MCF 10A (cell line): ENCODE results near the gene NTMT2. TPM values are rescaled to one million over a fixed set of nuclear protein-coding genes. Genes with fewer than 3 reads are reported as not detected.

Experiments
- BruUV-seq: library from RNA; stranded (reverse); fragments of 400-500 nt; replicated peaks from 2 replicates; lab custom pipeline; 2021; lab: Mats Ljungman, UMichigan
- CTCF ChIA-PET: fragments of 300-600 bp; sonication (Branson Sonifier 250); formaldehyde crosslinking; extraction: SDS; loops from one replicate; lab custom pipeline; 2021; ENCODE audit warnings: antibody characterized with exemption, inconsistent platforms; lab: Yijun Ruan, JAX
- POLR2A ChIA-PET: fragments of 300-600, 350-650 bp; sonication (Branson Sonifier 250); formaldehyde crosslinking; extraction: SDS; loops from one replicate; lab custom pipeline; 2020; ENCODE audit warnings: antibody characterized with exemption, inconsistent platforms; lab: Yijun Ruan, JAX
- DNase-seq: peaks from one replicate; pipeline ENCODE4 v3.0.0-alpha.2; 2018; ENCODE audit not compliant: unreplicated experiment
- H3K27ac Mint-ChIP-seq: one replicate; pipeline ENCODE4 v1.8.0; 2022; ENCODE audit warnings: mild to moderate bottlenecking, low read depth, mixed read lengths; ENCODE audit not compliant: unreplicated experiment
- H3K27me3 Mint-ChIP-seq: one replicate; pipeline ENCODE4 v1.8.0; 2022; ENCODE audit warnings: mixed read lengths; ENCODE audit not compliant: insufficient read depth, unreplicated experiment
- H3K36me3 Mint-ChIP-seq: one replicate; pipeline ENCODE4 v1.8.0; 2022; ENCODE audit warnings: mild to moderate bottlenecking, moderate library complexity, mixed read lengths; ENCODE audit not compliant: insufficient read depth, unreplicated experiment
- H3K4me1 Mint-ChIP-seq: one replicate; pipeline ENCODE4 v1.8.0; 2022; ENCODE audit warnings: mixed read lengths; ENCODE audit not compliant: insufficient read depth, unreplicated experiment
- H3K4me3 Mint-ChIP-seq: one replicate; pipeline ENCODE4 v1.8.0; 2022; ENCODE audit warnings: mild to moderate bottlenecking, moderate library complexity, mixed read lengths; ENCODE audit not compliant: unreplicated experiment
- H3K9me3 Mint-ChIP-seq: one replicate; pipeline ENCODE4 v1.8.0; 2022; ENCODE audit warnings: mixed read lengths; ENCODE audit not compliant: unreplicated experiment
- CTCF ChIP-seq: fragments of 200-600 bp; IDR thresholded peaks from one replicate; pipeline ENCODE4 v1.8.0; 2022; ENCODE audit warnings: antibody characterized with exemption, mild to moderate bottlenecking; ENCODE audit not compliant: unreplicated experiment
- intact Hi-C: fragments of 100-400 bp; cut with micrococcal nuclease; formaldehyde crosslinking; loops from 2 replicates; pipeline ENCODE4 v1.14.1; 2022
- total RNA-seq: library from RNA; stranded (reverse); gene quantifications from 2 replicates; pipeline ENCODE4 v1.2.3, GENCODE V29; 2022

NTMT2 gene
- total RNA-seq, 1 experiment from 2014 or later, result not detected

GRCh38 chr1:170214117-170215032 lies 68.6 kb downstream of the NTMT2 start:
- ChIA-PET CTCF (no interaction called here), POLR2A (no interaction called here)
- Mint-ChIP-seq H3K27me3 (no peaks in the 10 kb centered on the region), H3K4me1 (no peaks in the 10 kb centered on the region), H3K36me3 (no peaks in the 10 kb centered on the region), H3K4me3 (no peak overlapping the region), H3K27ac (no peak overlapping the region), H3K9me3 (no peaks in the 10 kb centered on the region)
- intact Hi-C loops, result no loop called here
- no peak for DNase-seq
- BruUV-seq, result no TSS peak
- no peak for TF ChIP-seq CTCF

GRCh38 chr1:170215072-170215885 lies 69.5 kb downstream of the NTMT2 start:
- no peak for DNase-seq
- Mint-ChIP-seq H3K27me3 (no peaks in the 10 kb centered on the region), H3K4me1 (no peaks in the 10 kb centered on the region), H3K9me3 (no peaks in the 10 kb centered on the region), H3K27ac (no peak overlapping the region), H3K4me3 (no peak overlapping the region), H3K36me3 (no peaks in the 10 kb centered on the region)
- no TSS peak for BruUV-seq
- no peak for TF ChIP-seq CTCF
- ChIA-PET POLR2A (no interaction called here), CTCF (interaction anchor here (0.6 kb wide), 1 partner anchor 716 kb away, joined by 4 read pairs; no protein-coding TSS in a partner anchor)
- intact Hi-C loops, result no loop called here

- POLR2A ChIA-PET, result no interaction called here
These were observed 71.9 kb downstream of the NTMT2 start for GRCh38 chr1:170217517-170218256.

More at GRCh38 chr1:170217517-170218256, 71.9 kb downstream of the NTMT2 start:
- intact Hi-C loops, result no loop called here
- H3K4me3 Mint-ChIP-seq, result no peak overlapping the region
- TF ChIP-seq CTCF, result no peak
- H3K36me3 Mint-ChIP-seq, result no peaks in the 10 kb centered on the region
- CTCF ChIA-PET, result interaction anchor here (0.8 kb wide), 1 partner anchor 711 kb away, joined by 3 read pairs; no protein-coding TSS in a partner anchor
- DNase-seq, result no peak
- H3K27ac Mint-ChIP-seq, result no peak overlapping the region
- H3K27me3 Mint-ChIP-seq, result no peaks in the 10 kb centered on the region
- peaks cover 7% of the 10 kb centered on the region for H3K9me3 Mint-ChIP-seq
- H3K4me1 Mint-ChIP-seq, result no peaks in the 10 kb centered on the region
- no TSS peak for BruUV-seq
